Activated gamma-delta T cell (primary cell): ENCODE measurements around the gene TRIM66.

Experiments used
- DNase-seq: peaks from one replicate; lab custom pipeline; 2025; lab: John Stamatoyannopoulos, UW

Gene TRIM66

DNA sequence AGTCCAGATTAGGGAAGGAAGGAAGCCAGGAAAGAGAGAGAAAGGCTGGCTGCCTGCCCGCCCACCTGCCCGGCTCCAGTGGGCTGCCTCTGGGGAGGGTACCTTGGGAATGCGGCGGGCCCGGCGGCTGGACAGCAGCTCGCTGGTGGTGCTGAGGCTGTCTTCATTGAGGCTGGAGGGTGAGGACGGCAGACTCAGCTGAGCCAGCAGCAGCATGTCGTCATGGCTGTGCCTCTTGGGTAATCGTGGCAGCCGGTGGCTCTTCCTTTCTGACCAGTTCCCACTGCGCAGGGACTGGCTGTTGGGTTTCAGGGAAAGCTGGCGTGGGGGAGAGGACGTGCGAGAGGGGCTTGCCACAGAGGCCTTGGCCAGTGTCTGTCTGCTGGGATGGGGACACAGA, 33.0 kb upstream of the TRIM66 start:
- DNase-seq, result no peak

DNA sequence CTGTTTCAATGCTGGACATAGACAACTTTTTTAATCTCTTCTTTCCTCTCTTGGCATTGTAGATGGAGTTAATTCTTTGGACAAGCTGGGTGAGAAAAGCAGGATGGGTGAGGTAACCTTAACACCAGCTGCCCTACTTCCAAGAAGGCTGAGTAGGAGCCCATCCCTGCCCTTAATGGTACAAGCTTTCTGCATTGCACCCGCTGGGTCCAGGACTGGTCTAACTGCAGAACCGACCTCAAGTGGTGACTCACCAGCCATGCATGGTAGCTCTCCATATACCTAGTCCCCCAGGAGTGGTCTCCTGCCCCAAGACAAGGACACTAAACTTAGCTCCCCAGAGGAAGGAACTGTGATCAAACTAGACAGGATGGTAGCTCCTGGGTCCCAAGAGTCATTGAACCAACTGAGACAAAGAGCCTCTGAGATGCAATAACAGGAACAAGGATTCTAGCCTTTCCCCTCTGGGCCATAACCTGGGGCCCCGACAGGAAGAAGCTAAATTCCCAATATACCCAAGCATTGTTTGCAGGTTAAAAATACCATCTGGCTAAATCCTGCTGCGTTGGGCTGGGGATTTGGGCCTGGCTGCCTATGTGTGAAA, 32.3 kb upstream of the TRIM66 start:
- no peak for DNase-seq

DNA sequence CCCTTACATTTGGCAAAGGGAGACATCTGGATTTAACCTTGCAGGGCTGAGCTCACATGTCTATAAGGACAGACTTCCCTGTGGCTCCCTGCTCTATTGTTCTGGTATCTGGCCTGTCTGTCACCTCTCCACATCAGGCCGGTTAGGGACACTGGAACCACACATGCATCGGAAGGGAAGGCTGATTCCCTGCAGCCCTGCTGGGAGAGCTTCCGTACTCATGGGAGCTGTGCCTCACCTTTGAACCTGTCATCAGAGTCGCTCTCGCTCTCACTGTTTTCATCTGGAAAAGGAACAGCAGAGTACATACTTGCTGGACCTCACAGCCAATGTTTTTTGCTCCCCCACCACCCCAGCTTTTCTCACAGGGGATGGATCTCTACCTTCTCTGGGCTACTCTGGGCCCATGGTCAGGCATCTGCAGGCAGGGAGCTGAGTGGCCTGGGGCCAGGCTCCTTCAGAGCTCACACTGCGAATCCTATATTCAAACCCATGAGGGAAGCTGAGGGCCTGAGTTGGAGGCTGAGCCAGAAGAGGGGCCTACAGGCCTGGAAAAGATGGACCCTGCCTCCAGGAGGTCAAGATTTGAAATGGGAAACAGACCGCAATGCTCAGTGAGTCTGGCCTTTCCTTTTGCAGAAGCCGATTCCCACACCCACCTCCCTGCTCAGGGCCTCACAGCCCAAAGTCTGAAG, 31.4 kb upstream of the TRIM66 start:
- no peak for DNase-seq

DNA sequence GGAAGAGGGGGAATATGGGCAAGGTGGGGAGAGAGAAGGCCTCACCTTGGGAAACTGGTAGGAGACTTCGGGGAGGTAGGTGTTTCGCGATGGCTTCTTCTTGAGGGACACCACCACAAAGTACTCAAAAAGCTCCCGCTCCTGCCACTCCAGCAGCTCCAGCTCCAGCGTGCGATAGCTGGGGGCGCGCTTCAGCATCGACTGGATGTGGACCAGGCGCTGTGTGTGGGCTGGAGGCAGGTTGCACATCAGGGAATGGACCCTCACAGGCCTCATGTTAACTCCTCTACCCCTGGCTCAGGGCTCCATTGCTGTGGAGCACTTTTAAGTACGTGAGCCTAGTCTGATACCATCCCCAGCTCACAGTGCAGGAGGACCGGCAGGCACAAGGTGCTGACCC, 30.0 kb upstream of the TRIM66 start:
- DNase-seq, result no peak

DNA sequence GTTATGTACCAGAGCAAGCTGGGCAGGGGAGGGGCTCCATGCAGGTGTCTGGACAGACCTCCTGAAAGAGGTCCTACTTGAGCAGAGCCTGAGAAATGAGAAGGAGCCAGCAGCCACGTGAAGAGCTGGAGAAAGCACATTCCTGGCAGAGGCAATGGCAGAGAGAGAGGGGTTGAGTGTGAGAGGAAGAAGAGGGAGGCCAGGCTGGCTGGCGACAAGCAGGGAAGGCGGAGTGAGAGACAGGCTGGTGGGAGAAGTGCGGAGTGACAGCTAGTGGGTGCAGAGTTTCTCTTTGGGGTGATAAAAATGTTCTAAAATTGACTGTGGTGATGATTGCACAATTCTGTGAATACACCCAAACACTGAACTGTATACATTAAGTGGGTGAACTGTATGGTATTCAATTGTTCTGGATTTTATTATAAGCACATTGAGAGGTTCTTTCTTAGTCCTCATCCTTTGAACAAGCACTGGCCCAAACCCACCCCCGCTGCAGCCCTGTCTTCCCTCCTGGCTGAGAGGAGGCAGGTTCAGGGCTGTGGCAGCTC, 29.5 kb upstream of the TRIM66 start:
- no peak for DNase-seq

DNA sequence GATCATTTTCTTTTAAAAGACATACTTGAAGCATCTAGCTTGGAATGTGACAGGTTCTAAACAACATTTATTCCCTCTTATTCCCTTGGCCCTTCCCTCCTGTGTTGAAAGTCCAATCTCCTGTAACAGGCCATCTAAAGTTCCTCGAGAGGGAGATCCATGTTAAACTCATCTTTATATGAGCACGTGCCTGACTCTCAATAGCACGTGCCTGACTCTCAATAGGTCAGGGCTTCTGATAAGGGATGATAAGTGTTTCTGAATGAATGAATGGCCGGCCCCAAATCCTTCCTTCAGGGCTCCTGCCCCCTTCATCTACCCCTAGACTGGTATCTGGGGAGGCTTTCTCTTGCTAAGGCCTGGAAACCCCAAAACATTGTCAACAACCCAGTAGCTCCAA, 27.3 kb upstream of the TRIM66 start:
- DNase-seq, result no peak

DNA sequence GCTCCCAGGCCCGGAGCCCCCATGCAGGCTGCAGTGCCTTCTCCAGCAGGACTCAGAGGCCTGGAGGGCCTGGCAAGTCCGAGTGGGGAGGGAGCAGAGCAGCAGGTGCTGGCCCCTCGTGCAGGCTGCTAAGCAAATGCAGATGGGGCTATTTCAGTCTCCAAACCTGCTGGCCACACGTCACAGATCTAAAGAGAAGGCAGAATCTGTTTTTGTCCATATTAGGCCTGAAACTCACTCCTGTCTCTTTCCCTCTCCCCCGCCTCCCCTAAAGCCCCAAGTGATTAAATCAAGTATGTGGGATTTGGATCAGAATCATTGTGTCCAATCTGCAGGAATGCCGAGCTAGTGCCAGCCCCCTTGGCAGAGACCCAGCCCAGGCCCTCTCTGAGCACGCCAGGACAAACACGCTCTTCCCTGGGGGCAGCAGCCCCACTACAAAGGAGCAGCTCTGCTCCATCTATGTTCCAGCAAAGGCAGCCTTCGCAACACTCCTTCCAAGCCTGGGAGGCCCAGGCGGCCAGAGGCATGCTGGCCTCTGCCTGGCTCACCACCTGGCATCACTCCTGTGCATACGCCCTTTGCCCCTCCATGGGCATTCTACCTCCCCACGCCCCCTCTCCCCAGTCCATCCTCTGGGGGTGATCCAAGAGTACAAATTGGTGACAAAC, 26.7 kb upstream of the TRIM66 start:
- no peak for DNase-seq

DNA sequence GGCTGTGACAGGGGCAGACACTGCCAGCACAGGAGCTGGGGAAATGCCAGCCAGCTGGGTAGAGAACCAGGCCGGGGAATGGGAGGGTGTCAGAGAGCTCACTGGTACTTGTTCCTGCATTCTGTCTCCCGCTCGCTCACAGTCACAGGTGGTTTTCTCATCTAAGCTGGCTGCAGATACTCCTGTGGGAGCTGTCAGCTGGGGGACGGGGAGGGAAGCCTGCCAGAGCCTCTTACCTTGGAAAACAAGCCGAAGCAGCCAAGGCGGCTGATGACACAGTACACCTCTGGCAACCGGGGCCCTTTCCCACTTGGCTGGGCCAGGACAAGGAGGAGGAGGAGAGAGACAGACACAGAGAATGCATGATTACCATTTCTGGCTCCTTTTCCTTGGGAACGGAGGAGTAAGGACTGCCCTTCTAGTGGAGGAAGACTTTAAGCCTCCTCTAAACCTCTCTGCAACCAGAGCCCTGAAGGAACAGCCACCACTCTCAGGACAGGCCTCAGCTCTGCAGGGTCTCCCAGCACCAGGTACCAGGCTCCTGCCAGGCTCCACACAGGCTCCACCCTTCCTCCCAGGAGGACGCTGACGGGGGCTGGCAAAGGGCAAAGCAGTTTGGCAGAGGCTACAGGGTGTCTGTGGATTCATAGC, 25.2 kb upstream of the TRIM66 start:
- no peak for DNase-seq

DNA sequence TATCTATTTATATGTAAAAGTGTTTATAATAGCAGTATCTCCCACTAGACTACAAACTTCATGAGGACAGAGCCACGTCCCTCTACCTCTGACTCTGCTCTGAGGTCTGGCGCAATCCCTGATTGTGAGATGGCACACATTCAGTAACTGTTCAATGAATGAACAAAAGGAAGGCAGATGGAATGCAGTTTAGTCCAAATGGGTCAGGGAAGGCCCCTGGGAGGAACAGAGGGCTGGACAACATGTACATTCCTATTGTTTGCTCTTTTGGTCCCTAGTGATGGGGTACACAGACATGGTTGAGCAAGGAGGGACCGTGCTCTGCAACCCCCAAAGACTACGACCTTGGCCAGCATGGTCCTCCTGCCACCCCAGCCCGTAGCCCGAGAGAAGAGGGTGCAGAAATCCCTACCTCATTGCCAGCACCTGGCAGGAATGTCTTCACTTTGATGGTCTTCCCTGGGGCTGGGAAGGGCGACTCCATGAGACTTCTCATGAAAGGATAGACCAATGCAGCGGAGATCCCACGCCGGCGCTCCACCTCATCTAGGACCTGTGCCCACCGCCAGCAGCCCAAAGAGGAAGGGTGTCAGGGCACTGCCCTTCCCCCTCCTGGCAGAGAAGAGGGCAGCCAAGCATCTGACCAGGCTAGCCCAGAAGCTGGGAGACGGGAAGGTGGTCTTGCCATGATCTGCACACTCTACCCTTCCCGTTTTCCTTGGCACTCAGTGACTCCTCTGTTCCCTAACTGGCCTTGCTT, 24.4 kb upstream of the TRIM66 start:
- DNase-seq, result no peak

DNA sequence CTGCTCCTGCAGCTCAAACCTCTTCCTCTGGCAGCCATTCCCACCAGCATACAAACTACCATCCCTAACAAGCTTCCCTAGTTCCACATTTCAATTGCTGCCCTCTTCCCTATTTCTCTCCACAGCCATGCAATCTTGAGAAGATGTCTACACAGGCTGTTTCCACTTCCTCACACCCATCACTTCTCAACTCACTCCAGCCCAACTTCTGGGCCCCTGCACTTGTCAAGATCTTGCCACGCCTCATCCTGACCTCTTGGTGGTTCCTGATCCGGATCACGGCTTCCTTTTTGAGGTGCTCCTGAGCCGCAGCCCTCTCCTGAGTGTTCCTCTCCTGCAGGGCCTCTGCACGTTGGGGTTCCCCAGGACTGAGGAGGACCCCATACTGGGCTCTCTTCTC, 22.7 kb upstream of the TRIM66 start:
- no peak for DNase-seq

DNA sequence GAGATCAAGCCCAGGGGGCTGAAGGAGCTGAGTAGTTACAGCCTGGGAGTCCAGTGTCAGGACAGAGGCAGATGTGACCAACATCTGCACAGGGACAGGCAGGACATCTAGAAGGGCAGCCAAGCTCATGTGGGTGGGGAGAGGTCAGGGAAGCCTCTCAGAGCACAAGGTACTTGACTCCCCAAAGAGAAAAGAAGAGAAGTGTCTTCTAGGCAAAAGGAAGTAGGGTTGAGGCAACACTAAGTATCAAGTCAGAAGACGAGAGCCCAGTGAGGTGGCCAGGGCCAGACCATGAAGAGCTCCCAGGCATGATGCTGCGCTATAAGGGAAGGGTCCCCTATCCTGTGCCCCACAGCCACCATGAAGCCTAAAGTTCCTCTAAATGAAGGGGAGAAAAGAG, 21.7 kb upstream of the TRIM66 start:
- no peak for DNase-seq

DNA sequence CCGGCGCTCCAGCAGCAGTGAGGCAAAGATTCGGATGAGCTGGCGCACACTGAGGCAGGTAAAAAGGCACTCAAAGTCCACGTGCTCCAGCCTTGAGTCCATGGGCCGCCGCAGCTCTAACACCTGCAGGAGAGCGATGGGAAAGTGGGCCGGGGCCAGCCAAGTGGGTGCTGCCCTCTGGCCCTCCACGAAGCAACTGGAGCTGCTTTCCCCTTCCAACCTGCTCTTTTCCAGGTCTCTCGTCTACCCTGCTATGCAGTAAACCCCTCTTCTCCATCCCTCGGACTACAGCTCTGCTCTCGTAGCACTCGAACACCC, 20.1 kb upstream of the TRIM66 start:
- no peak for DNase-seq

DNA sequence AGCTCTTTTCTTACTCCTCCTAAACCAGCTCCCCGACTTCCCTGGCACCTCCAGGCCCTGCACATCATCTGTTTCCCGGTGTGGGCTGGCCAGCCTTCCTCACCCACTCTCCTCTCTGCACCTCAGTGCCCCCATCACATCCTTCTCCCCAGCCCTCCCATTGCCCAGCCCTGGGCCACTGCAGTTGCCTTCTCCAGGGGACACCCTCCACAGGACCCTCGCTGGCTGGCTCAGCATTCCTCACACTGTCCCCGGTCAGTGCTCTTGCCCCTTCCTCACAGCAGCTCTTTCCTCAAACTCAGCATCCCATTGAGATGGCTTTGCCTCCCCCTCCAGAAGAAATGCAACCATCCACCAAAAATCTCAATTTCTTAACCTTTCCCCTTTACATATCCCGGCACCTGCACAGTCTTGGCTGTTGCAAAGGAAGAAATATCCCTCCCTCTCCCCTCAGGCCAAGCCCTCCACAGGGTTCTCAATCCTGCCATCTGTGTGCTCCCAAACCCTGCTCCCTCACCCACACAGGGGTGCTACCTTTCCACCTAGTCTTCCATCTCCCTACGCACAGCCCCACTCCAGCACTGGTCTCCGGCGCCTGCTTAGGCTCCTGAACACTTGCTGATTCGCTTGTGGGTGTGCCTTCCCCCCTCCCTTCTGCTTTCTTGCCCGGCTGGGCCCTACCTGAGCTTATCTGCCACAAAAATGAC, 19.6 kb upstream of the TRIM66 start:
- DNase-seq, result no peak

DNA sequence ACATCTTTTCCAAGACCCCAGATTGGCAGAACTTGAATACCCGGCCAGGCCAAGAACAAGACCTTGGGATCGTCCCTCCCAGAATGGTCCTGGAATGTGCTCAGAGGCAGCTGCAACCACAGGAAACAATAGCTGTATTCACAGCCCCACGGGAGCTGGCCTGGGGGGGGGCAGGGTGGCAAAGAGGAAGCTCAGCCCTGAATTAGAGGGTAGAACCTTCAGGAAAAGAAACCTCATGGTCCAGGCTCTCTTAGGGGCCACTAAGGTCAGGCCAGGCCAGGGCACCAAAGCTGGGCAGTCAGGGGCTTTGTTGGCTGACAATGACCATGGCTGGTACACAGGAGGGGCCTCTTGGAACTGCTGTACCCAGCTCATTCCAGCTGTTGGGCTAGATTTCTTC, 17.4 kb upstream of the TRIM66 start:
- DNase-seq, result no peak

DNA sequence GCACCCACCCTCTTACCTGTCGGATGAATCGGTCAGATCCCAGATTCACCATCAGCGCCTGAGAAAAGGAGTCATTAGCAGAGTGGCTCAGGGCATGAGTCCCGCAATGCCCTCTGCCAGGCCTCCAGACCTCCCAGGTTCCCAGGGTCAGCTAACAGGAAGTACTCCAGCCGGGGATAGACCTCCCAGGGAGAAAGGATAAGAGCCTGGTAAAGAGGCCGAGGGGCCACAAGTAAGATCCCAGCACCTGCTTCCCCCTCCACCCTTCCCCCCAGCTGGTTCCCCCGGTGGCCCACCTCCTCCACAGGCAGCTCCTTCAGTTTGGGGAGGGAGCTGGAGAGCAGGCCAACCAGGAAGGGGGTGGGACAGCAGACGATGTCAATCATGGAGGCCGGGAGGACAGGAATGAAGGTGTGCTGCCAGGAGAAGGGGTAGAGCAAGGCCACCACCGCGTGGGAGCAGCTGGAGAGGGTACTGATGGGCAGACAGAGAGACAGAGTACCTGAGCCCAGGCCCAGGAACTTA, 16.5 kb upstream of the TRIM66 start:
- DNase-seq, result no peak

DNA sequence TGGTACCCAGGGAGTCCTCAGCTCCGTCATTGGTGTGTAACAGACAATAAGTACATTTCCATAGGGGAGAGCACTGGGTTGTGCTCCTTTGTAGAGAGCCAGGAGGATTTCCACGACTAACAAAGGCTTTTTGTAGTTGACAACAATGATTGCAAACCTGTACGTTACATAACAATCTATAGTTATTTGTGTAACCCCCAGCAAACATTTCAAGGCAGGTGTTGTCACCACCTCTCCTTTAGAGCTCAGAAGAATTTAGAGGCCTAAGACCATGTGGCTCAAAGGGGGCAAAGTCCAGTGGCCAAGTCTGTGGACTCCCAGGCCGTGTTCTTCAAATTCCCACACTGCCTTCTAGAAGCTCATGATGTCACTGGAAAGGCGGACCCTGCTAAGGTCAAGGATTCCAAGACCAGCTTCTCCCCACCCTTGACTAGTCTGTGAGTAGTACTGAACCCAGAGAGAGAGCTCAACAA, 15.9 kb upstream of the TRIM66 start:
- no peak for DNase-seq

DNA sequence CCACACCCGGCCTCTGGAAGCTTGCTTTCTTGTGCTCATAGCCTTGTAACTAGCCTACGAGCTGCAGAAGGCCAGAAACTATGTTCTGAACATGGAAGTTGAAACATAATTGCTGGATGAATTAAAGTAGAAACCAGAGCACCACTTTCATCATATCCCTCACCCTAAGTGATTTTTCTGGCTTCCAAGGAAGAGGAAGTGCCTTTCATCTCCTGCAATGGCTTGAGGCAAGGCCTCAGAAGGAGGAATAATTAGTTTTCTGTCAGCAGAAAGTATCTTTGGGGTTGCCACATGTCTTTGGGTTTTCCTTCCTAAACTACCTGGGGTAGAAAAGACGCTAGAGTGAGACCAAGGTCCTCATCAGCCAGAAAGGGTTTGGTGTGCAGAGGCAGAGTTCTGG, 14.6 kb upstream of the TRIM66 start:
- no peak for DNase-seq

DNA sequence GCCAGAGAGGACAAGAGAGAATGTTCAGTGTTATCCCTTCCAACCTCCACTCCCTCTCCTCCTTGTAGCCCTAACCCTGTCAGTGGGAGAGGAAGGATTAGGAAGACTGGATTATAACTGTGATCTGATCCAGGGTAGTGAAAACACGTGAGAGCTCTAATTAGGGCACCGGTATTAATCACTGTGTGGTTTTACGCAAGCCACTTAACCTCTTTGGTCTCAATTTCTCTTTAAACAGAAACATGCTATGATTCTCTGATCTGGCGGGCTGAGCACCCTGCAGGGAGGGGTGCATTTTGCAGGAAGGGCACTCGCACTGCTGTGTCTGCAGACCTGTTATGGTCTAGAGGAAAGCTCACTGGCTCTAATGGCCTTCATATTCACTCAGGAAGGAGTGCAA, 11.7 kb upstream of the TRIM66 start:
- DNase-seq, result no peak

DNA sequence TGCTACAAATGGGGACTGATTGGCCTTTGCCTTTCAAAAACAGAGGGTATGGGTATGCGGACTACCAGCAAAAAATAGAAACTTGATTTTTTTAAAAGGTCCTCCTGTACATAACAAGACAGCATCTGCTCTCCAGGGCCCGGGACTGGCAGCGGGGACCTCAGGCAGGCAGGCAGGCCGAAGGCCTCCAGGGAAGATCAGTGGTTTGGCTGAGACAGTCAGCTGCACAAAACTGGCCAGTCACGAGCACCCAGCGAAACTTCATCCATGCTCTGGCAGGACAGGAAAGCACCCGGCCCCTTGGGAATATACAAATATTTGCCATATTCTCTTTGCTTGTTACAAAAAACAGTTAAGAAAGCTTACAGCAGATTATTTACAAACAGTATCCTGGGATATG, 11.1 kb upstream of the TRIM66 start:
- no peak for DNase-seq

DNA sequence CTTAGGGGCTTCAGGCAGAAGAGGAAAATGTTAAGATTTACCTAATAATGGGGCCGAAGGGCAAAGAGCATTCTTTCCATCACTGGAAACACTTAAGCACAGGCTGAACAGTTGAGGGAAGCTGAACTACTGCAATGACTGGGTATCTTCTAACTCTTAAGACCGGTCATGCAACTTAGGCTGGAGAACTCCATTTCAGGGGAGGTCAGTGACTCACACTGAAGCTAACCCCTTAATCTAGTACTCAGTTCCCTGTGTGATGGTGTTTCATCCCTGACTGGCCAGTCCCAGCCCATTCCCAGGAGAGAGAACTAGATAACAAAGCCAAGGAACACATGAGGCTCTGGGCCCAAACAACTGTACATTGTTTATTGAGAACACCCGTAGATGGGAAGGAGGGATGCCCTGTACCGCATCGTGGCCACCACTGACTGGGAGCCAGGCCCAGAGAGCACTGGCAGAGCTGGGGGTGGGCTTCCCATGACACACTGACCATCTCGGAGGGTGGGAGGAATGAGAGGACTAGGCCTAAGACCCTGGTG, 10.6 kb upstream of the TRIM66 start:
- no peak for DNase-seq

DNA sequence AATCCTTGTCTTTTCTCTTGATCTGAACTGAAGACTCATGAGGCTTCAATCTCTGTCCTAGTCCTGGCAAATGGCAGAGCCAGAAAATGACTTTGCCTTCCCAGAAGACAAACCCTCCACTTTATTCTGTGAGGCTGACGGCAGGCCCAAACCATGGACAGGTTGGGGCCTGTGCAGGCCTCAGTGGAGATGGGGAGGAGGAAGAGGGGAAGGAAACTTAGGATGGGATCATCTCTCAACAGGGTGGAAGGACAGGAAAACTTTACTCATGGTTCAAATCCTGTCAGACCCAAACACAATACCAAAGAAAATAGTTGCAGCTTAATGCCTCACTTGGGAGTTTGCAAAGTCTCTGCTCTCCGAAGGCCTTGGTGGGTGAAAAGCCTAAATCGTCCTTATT, 10.0 kb upstream of the TRIM66 start:
- no peak for DNase-seq
